Upper lobe of right lung (tissue), 1 donor: ENCODE data around the gene CLCA2. TPM values are rescaled to one million over a fixed set of nuclear protein-coding genes. Genes with fewer than 3 reads are reported as not detected.

Experiments used
- ATAC-seq: fragments of 200-7000 bp; cut with Tn5 transposase; one replicate; pipeline ENCODE4 v1.9.1; 2020; ENCODE audit warnings: mild to moderate bottlenecking, moderate library complexity
- DNase-seq: peaks from one replicate; pipeline ENCODE4 v3.0.0-alpha.2; 2020
- H3K27ac ChIP-seq: fragments of 200-600 bp; one replicate; pipeline ENCODE4 v1.8.0; 2022
- H3K27me3 ChIP-seq: fragments of 200-600 bp; one replicate; pipeline ENCODE4 v1.8.0; 2022; ENCODE audit warnings: mild to moderate bottlenecking
- H3K36me3 ChIP-seq: fragments of 200-600 bp; one replicate; pipeline ENCODE4 v1.8.0; 2022
- H3K4me1 ChIP-seq: fragments of 200-600 bp; one replicate; pipeline ENCODE4 v1.8.0; 2022
- H3K4me3 ChIP-seq: fragments of 200-600 bp; one replicate; pipeline ENCODE4 v1.8.0; 2022; ENCODE audit warnings: mild to moderate bottlenecking
- H3K9me3 ChIP-seq: fragments of 200-600 bp; one replicate; pipeline ENCODE4 v1.8.0; 2022
- CTCF ChIP-seq: fragments of 200-600 bp; IDR thresholded peaks from one replicate; pipeline ENCODE4 v1.8.0; 2022; ENCODE audit warnings: antibody characterized with exemption
- intact Hi-C: fragments of 100-400 bp; cut with DNase I; formaldehyde crosslinking; loops from one replicate; pipeline ENCODE4 v1.11.0; 2022
- total RNA-seq: library from RNA; stranded (reverse); fragmentation: NEBNext Ultra II Directional; extraction: Animal tissue kit (Norgen Biotek cat#: 25700); gene quantifications from one replicate; pipeline ENCODE4 v1.2.1, GENCODE V29; 2021
- donor health status: DM: no; HTN: yes; CAD: no; lungs with severe emphysema.

CLCA2 gene
- total RNA-seq, 1 donor from 2014 or later = not detected

DNA sequence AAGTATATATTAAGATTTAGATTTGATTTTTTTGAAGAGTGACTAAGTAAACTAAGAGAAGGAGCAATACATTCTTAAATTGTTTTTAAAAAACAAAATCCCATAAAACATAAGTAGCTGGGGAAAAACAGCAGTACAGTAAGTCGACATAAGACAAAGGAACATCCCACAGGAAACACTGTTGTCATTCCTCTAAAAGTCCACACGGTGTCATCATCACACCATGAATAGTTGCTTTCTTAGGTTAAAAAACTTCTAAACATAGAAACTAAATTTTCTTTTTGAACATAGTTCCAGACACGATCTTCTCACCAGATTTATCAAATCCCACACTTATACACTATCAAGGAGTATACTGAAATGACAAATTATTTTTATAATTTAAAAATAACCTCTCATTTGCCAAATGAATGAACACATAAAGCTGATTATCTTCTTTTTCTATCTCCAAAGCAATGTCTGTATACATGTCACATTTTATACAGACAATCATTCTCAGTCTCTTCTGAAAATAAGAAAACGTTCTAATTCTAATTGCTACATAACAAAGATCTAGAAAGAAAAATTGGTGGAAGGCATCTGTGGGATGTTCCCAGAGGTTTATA is 43.6 kb upstream of the CLCA2 start:
- no peaks in the 10 kb centered on the region for H3K36me3 ChIP-seq
- DNase-seq (no peak), ATAC-seq (peak; percentile 90)
- peak overlapping the region; percentile 8 for H3K4me3 ChIP-seq
- no peaks in the 10 kb centered on the region for H3K9me3 ChIP-seq
- TF ChIP-seq CTCF = peak; percentile 90
- intact Hi-C loops = no loop called here
- H3K4me1 ChIP-seq = no peaks in the 10 kb centered on the region
- no peak overlapping the region for H3K27ac ChIP-seq
- H3K27me3 ChIP-seq = no peaks in the 10 kb centered on the region

- Histone ChIP-seq H3K9me3 (no peaks in the 10 kb centered on the region), H3K27ac (no peak overlapping the region), H3K4me3 (no peak overlapping the region), H3K4me1 (no peaks in the 10 kb centered on the region), H3K36me3 (no peaks in the 10 kb centered on the region), H3K27me3 (no peaks in the 10 kb centered on the region)
- DNase-seq (no peak), ATAC-seq (no peak)
- intact Hi-C loops = no loop called here
- no peak for TF ChIP-seq CTCF
These were observed 42.7 kb upstream of the CLCA2 start for GRCh38 chr1:86381223-86381622.

GRCh38 chr1:86382878-86383277 is 41.1 kb upstream of the CLCA2 start:
- Histone ChIP-seq H3K27ac (peak overlapping the region; percentile 37), H3K9me3 (no peaks in the 10 kb centered on the region), H3K4me3 (peak overlapping the region; percentile 17), H3K36me3 (no peaks in the 10 kb centered on the region), H3K27me3 (no peaks in the 10 kb centered on the region), H3K4me1 (peaks cover under 1% of the 10 kb centered on the region)
- intact Hi-C loops = no loop called here
- DNase-seq (no peak), ATAC-seq (no peak)
- no peak for TF ChIP-seq CTCF

DNA sequence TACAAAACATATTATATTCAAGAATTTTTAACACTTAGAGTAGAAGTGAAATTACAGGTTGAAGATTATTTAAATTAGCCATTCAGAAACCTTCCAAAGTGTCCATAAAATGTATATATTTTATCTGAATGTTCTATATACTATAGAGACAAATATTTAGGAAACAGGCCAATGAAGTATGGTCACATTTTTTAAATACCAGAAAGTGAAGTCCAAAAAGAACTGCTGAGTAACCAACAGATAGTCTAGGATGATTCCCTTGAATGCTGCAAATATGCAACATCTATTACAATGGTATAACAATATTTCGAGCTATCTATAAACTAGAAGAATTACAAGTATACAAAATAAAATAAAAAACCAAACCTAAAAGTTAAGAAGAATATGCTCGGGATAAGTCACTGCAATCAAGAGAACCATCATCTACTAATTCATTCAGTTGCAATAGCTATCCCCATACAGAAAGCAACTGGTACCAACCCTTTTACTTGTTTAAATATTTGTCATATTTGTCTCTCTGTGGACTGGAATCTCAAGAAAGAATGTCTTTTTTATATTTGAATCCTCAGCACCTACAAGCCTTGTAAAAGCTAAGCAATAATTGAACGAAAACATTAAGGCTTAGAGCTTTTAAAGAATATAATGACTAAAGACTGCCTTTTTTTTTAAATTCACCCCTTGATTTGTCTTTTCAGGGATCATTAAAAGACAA is 35.9 kb upstream of the CLCA2 start:
- ATAC-seq = no peak
- H3K27ac ChIP-seq = no peak overlapping the region

GRCh38 chr1:86388777-86389176 is 35.2 kb upstream of the CLCA2 start:
- Histone ChIP-seq H3K4me1 (peaks cover 20% of the 10 kb centered on the region), H3K4me3 (no peak overlapping the region), H3K27ac (peak overlapping the region; percentile 40), H3K9me3 (no peaks in the 10 kb centered on the region), H3K27me3 (no peaks in the 10 kb centered on the region), H3K36me3 (no peaks in the 10 kb centered on the region)
- intact Hi-C loops = no loop called here
- DNase-seq (no peak), ATAC-seq (no peak)
- TF ChIP-seq CTCF = no peak

More for the DNA sequence above, 35.9 kb upstream of the CLCA2 start:
- Histone ChIP-seq H3K4me1 (peaks cover 12% of the 10 kb centered on the region), H3K9me3 (no peaks in the 10 kb centered on the region), H3K27me3 (no peaks in the 10 kb centered on the region), H3K36me3 (no peaks in the 10 kb centered on the region), H3K4me3 (no peak overlapping the region)
- intact Hi-C loops = no loop called here
- TF ChIP-seq CTCF = no peak
- DNase-seq = no peak
